ENCODE measurements around the gene MTERF1. TPM values are rescaled to one million over a fixed set of nuclear protein-coding genes. Genes with fewer than 3 reads are reported as not detected.
"Not testable (repeated sequence)": the region's sequence is repeated elsewhere in the genome, so short reads cannot be mapped to it uniquely, and the experiment has no call there.

The MTERF1 gene
- total RNA-seq, 1 donor from 2014 or later = 19.3 TPM

DNA sequence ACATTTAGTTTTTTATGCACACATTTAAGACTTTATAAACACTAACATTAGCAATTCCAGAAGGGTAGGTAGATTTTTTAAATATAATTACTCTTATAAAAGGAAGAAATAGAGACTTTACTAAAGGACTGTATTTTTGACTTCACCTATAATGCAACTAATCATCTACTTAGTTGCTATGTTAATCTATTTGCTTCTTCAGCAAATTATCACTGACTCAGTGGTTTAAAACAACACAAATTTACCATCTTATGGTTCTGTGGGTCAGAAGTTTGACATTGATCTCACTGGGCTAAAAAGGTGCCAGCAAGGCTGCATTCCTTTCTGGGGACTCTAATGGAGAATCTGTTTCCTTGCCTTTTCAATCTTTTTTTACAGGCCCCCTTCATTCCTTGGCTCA is 7.6 kb downstream of the MTERF1 start:
- H3K27ac Mint-ChIP-seq = no peak overlapping the region
- no peak for DNase-seq (ENCODE audit: low spot score)

DNA sequence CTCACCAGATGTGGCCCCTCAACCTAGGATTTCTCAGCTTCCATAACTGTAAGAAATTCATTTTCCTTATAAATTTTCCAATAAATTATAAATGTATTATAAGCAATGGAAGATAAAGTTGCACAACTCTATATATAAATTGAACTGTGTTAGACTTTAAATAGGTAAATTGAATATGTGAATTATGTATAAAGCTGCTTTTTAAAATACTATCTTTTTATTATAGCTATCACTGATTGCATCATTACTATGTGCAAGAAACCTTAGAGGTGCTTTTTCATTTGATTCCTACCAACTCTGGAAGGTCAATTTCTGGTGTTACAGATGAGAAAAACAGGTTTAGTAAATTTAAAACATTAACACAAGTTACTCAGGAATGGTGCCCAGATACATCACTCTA is 8.4 kb downstream of the MTERF1 start:
- Mint-ChIP-seq H3K27ac (no peak overlapping the region), H3K36me3 (ENCODE audit: low read depth) (peaks cover 31% of the 10 kb centered on the region), H3K4me3 (no peak overlapping the region), H3K4me1 (ENCODE audit: low read depth) (peaks cover 11% of the 10 kb centered on the region), H3K27me3 (ENCODE audit: insufficient read depth) (no peaks in the 10 kb centered on the region), H3K9me3 (no peaks in the 10 kb centered on the region)
- DNase-seq (ENCODE audit: low spot score) = no peak
- intact Hi-C loops (cut with micrococcal nuclease) = no loop called here

More for the DNA sequence above, 7.6 kb downstream of the MTERF1 start:
- intact Hi-C loops (cut with micrococcal nuclease) = no loop called here
- Mint-ChIP-seq H3K9me3 (no peaks in the 10 kb centered on the region), H3K4me1 (ENCODE audit: low read depth) (peaks cover 19% of the 10 kb centered on the region), H3K27me3 (ENCODE audit: insufficient read depth) (no peaks in the 10 kb centered on the region), H3K36me3 (ENCODE audit: low read depth) (peaks cover 38% of the 10 kb centered on the region), H3K4me3 (no peak overlapping the region)

DNA sequence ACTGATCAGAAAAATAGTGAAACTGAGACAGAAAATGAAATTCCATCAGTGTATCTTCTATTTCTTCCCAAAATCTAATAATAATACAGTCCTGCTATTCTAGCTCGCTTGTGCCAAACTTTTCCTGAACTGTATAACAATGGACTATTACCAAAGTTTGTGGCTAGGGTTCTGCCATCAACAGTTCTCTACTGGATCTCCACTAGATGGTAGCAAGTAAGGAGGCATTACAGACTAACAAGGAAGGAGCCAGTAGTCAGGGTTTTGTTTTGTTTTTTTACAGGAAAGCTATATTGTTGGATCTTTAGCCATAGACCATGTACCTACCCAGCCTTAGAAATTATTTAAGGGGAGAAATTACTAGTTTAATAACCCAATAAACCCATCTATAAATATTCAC is 10.8 kb downstream of the MTERF1 start:
- H3K27me3 Mint-ChIP-seq (ENCODE audit: insufficient read depth) = no peaks in the 10 kb centered on the region
- intact Hi-C loops (cut with micrococcal nuclease) = no loop called here

DNA sequence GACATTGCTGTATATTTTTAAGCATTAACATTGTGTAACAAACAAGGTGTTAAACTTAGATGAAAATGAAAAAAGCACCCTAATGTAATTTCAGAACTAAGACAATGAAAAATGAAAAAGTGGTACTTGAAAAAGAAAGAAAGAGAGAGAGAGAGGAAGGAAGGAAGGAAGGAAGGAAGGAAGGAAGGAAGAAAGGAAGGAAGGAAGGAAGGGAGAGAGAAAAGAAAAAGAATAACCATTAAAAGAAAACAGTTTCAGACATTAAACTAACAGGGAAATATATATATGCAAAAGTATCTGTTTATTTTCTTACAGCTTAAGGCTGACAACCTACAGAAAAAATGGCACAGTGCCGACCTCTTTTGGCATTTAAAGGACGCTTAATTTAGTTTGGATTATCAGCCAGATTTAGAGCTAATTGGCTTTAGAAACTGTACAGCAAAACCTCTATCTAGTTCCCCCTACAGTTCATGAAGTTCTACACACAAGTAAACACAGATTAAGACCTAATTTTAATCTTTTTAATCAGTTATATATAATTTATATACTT is 13.8 kb downstream of the MTERF1 start:
- H3K4me3 Mint-ChIP-seq = no peak overlapping the region
- intact Hi-C loops (cut with micrococcal nuclease) = no loop called here
- no peak overlapping the region for H3K27ac Mint-ChIP-seq
- peaks cover 17% of the 10 kb centered on the region for H3K36me3 Mint-ChIP-seq (ENCODE audit: low read depth)
- no peak for DNase-seq (ENCODE audit: low spot score)
- no peaks in the 10 kb centered on the region for H3K27me3 Mint-ChIP-seq (ENCODE audit: insufficient read depth)
- H3K9me3 Mint-ChIP-seq = no peaks in the 10 kb centered on the region
- no peaks in the 10 kb centered on the region for H3K4me1 Mint-ChIP-seq (ENCODE audit: low read depth)

More for the DNA sequence above, 10.8 kb downstream of the MTERF1 start:
- peaks cover 24% of the 10 kb centered on the region for H3K36me3 Mint-ChIP-seq (ENCODE audit: low read depth)
- H3K27ac Mint-ChIP-seq = no peak overlapping the region
- DNase-seq (ENCODE audit: low spot score) = no peak
- H3K4me1 Mint-ChIP-seq (ENCODE audit: low read depth) = no peaks in the 10 kb centered on the region
- no peaks in the 10 kb centered on the region for H3K9me3 Mint-ChIP-seq
- H3K4me3 Mint-ChIP-seq = no peak overlapping the region

DNA sequence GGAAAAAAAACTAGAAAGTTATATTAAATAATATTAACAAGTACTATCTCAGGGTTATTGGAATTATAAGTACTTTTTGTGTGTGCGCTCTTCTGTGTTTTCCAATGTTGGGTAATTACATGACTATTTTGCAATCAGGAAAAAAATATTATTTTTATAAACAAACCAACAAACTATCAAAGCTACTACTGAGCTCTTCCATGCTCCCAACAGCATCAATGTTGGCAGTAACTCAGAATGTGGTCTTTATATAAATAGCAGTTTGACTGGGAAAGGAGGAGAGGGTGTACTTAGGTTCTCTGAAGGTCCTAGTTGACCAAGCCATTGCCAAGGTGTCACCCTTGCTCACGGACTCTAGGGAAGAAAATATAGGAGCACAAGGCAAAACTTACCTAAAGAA is 15.0 kb downstream of the MTERF1 start:
- H3K27me3 Mint-ChIP-seq (ENCODE audit: insufficient read depth) = no peaks in the 10 kb centered on the region
- no peak overlapping the region for H3K4me3 Mint-ChIP-seq
- H3K36me3 Mint-ChIP-seq (ENCODE audit: low read depth) = peaks cover 13% of the 10 kb centered on the region
- intact Hi-C loops (cut with micrococcal nuclease) = no loop called here
- no peaks in the 10 kb centered on the region for H3K4me1 Mint-ChIP-seq (ENCODE audit: low read depth)
- no peak overlapping the region for H3K27ac Mint-ChIP-seq
- DNase-seq (ENCODE audit: low spot score) = no peak
- H3K9me3 Mint-ChIP-seq = no peaks in the 10 kb centered on the region

DNA sequence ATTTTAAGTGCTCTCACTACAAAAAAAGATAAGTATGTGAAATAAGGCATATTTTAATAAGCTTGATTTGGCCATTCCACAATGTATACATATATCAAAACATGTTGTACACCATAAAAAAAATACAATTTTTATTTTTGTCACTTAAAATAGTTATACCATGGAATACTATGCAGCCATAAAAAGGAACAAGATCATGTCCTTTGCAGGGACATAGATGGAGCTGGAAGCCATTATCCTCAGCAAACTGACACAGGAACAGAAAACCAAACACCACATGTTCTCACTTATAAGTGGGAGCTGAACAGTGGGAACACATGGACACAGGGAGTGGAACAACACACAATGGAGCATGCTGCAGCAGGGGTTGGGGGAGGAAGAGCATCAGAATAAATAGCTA is 15.9 kb downstream of the MTERF1 start:
- H3K36me3 Mint-ChIP-seq (ENCODE audit: low read depth) = peaks cover 13% of the 10 kb centered on the region
- H3K4me1 Mint-ChIP-seq (ENCODE audit: low read depth); intact Hi-C loops (cut with micrococcal nuclease); H3K27ac Mint-ChIP-seq; H3K4me3 Mint-ChIP-seq; H3K9me3 Mint-ChIP-seq; DNase-seq (ENCODE audit: low spot score); H3K27me3 Mint-ChIP-seq (ENCODE audit: insufficient read depth): not testable (repeated sequence)

DNA sequence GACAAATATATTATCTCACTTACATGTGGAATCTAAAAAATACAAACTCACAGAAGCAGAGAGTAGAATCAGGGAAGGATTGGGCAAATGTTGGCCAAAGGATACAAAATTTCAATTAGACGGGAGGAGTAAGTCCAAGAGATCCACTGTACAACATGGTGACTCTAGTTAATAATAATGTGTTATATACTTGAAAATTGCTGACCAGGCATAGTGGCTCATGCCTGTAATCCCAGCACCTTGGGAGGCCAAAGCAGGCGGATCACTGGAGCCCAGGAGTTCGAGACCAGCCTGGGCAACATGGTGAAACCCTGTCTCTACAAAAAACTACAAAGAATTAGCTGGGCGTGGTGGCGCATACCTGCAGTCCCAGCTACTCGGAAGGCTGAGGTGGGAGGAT is 16.4 kb downstream of the MTERF1 start:
- intact Hi-C loops (cut with micrococcal nuclease) = no loop called here
- Mint-ChIP-seq H3K36me3 (ENCODE audit: low read depth) (peaks cover 13% of the 10 kb centered on the region), H3K27ac (no peak overlapping the region), H3K9me3 (no peaks in the 10 kb centered on the region), H3K4me1 (ENCODE audit: low read depth) (no peaks in the 10 kb centered on the region), H3K27me3 (ENCODE audit: insufficient read depth) (no peaks in the 10 kb centered on the region), H3K4me3 (no peak overlapping the region)
- DNase-seq (ENCODE audit: low spot score) = no peak

DNA sequence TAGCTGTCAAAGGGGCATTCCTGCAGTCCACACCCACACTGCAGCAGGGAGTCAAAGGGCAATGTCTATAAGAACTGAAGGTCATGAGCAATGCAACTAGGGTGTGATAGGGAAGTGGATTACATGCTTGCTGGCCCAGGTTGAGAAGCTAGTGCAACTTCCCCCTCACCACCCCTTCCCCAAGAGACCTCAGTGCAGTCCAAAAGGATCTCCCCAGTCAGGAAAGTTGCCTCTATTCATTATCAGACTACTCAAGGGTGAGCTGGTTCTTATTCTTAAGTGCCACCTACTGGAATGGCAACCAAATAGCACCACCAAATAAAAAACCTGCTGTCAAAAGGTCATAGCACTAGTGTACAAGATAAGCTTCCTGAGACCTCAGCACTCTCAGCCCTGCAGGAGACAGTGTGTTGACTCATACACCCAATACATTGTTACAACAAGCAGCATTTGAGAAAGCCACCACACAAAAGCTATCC is 28.2 kb downstream of the MTERF1 start:
- no peak overlapping the region for H3K27ac Mint-ChIP-seq
- no peaks in the 10 kb centered on the region for H3K27me3 Mint-ChIP-seq (ENCODE audit: insufficient read depth)
- DNase-seq (ENCODE audit: low spot score) = no peak
- peaks cover 7% of the 10 kb centered on the region for H3K9me3 Mint-ChIP-seq
- intact Hi-C loops (cut with micrococcal nuclease) = loop anchor here (2.0 kb wide), 1 partner anchor 770 kb away; no protein-coding TSS in a partner anchor
- no peak overlapping the region for H3K4me3 Mint-ChIP-seq
- no peaks in the 10 kb centered on the region for H3K4me1 Mint-ChIP-seq (ENCODE audit: low read depth)
- H3K36me3 Mint-ChIP-seq (ENCODE audit: low read depth) = no peaks in the 10 kb centered on the region

DNA sequence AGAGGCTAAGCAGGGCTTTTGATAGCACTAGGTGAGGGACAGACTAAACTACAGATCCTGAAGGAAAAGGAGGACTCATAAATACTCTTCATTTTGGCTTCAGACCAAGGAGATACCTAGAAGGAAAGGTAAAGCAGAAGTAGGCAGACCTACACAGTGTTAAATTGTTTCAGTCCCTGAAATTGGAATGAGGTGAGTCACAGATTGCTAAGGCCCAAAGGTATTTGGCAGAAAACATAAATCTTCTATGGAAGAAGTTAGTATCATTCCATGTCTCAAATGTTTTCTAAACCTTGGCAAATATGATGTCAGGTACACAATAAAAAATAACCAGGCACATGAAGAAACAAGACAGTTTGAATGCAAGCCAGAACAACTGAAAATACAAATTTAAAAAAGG is 30.0 kb downstream of the MTERF1 start:
- Mint-ChIP-seq H3K4me3 (no peak overlapping the region), H3K4me1 (ENCODE audit: low read depth) (no peaks in the 10 kb centered on the region), H3K27ac (no peak overlapping the region), H3K36me3 (ENCODE audit: low read depth) (no peaks in the 10 kb centered on the region), H3K27me3 (ENCODE audit: insufficient read depth) (no peaks in the 10 kb centered on the region), H3K9me3 (peaks cover 7% of the 10 kb centered on the region)
- intact Hi-C loops (cut with micrococcal nuclease) = no loop called here
- no peak for DNase-seq (ENCODE audit: low spot score)

DNA sequence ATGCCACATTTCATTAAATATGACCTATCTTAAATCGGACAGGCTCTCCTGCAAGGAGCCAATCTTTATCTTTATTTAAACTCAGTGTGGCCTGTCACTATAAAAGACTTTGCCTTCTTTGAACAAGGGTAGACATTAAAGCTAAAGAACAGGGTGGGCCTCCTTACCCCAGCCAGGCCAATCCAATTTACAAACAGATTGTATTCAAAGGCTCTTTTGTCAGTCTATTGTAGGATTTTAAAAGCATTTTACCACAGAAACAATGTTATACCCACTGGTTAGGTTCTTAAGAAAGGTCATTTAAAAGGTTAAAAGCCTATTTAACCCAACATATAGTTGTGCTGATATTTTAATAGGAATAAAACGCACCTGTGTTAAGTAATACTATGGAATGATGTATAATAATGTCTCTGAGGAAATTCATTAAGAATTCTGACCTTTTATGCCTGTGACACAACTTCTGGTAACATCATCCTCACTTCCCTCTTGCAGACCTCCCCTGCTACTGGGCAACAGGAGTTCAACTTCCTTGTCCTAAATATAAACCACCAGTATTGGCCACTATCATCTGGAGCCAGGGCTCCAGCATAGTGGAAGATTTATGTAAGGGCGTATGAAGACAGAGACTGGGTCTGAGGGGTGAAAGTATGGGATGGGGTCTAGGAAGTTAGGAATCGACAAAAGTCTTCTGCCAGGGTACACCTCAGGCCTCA is 32.5 kb downstream of the MTERF1 start:
- Mint-ChIP-seq H3K4me1 (ENCODE audit: low read depth) (no peaks in the 10 kb centered on the region), H3K4me3 (no peak overlapping the region), H3K36me3 (ENCODE audit: low read depth) (no peaks in the 10 kb centered on the region), H3K27ac (no peak overlapping the region), H3K27me3 (ENCODE audit: insufficient read depth) (peaks cover 1% of the 10 kb centered on the region), H3K9me3 (no peaks in the 10 kb centered on the region)
- intact Hi-C loops (cut with micrococcal nuclease) = no loop called here
- DNase-seq (ENCODE audit: low spot score) = no peak

DNA sequence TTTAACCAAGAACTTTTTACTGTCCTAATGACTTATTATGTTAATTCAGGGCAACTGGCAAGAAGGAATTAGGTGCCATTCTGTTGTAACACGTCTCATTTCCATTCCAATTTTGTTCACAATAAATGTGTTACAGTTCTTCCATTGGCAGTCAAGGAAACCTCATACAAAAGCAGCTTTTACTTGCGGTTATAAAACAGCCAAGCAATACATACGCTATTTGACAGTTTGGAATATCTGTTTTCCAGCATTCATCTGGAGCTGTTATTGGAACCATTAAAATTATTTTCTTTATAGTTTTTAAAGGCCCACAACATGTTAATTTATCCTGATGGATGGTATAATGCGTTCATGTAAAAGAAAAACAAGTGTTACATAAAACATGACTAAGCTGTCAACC is 33.3 kb downstream of the MTERF1 start:
- Mint-ChIP-seq H3K4me1 (ENCODE audit: low read depth) (no peaks in the 10 kb centered on the region), H3K27me3 (ENCODE audit: insufficient read depth) (peaks cover 1% of the 10 kb centered on the region), H3K9me3 (no peaks in the 10 kb centered on the region), H3K27ac (no peak overlapping the region), H3K36me3 (ENCODE audit: low read depth) (no peaks in the 10 kb centered on the region), H3K4me3 (no peak overlapping the region)
- DNase-seq (ENCODE audit: low spot score) = no peak
- intact Hi-C loops (cut with micrococcal nuclease) = no loop called here

DNA sequence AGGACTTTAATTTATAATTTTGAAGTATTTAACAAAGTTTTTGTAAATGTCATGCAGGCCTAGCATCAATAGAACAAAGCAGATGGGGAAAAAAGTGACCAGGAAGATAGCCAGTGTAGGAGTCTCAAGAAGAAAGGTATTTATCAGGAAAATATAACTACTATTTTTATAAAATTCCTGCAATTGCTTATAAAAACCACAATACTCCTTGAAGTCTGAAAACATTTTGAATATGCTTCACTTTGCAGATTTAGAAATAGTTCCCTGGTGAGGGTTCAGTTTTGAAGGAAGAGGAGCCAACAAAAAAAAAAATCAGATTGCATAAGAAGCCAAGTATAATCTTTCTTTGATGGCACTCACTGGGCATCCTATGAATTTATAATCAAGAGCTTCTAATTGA is 34.1 kb downstream of the MTERF1 start:
- Mint-ChIP-seq H3K9me3 (no peaks in the 10 kb centered on the region), H3K27ac (no peak overlapping the region), H3K4me1 (ENCODE audit: low read depth) (no peaks in the 10 kb centered on the region), H3K36me3 (ENCODE audit: low read depth) (no peaks in the 10 kb centered on the region), H3K4me3 (no peak overlapping the region), H3K27me3 (ENCODE audit: insufficient read depth) (peaks cover 1% of the 10 kb centered on the region)
- no peak for DNase-seq (ENCODE audit: low spot score)
- intact Hi-C loops (cut with micrococcal nuclease) = no loop called here

DNA sequence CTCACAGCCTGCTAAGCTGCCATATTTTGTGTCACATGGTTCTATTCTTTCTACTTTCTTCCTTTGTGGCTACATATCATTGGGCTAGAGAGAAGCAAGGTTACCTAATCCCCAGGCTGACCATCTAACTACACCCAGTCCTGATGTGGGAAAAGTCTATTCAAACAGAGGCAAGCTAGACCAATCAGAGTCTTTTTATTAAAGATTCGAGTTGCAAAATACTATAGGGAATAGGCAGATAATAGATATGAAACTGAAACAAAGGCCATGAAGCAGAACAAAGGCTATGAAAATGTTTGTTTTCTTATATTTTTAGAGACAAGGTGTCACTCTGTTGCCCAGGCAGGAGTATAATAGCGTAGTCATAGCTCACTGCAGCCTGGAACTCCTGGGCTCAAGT is 36.7 kb downstream of the MTERF1 start:
- Mint-ChIP-seq H3K4me1 (ENCODE audit: low read depth) (no peaks in the 10 kb centered on the region), H3K36me3 (ENCODE audit: low read depth) (no peaks in the 10 kb centered on the region), H3K4me3 (no peak overlapping the region), H3K27me3 (ENCODE audit: insufficient read depth) (peaks cover 1% of the 10 kb centered on the region), H3K9me3 (no peaks in the 10 kb centered on the region), H3K27ac (no peak overlapping the region)
- no peak for DNase-seq (ENCODE audit: low spot score)
- intact Hi-C loops (cut with micrococcal nuclease) = no loop called here
